ENCODE results near the gene ANO6.

The ANO6 gene

DNA sequence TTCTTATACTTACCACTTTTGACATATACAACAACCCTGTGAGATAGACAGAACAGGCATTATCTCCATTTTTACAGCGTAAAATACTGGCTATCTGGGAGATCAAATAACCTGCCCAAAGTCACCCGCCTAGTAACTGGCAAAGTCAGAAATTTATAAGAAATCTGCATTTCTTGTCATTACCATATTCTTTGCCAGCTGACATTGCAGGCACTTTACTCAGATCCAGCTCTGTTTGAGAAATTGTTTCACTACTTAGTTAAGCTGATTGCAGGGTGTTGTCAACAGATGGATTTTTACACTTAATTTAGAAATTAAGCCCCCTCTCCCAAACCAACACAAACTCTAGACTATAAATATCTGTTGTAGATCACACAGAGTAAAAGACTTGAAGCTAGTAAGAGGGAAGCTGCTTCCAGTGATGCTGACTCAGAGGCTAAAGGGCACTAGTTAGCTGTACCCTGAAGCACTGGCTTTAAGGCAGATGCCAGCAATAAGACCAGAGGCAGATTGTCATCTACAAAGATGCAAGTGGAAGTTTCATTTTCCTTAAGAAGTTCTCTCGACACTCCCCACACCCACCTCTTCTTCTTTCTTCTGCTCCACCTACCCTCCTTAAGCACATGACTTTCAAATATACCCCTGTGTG lies 153.1 kb downstream of the ANO6 start:
- Histone ChIP-seq H2AFZ (ENCODE audit: low read length) (no peak overlapping the region), H3F3A (ENCODE audit: insufficient read depth, low read length) (no peaks in the 10 kb centered on the region), H3K27me3 (replicated peaks; ENCODE audit: insufficient read depth, low read length) (no peaks in the 10 kb centered on the region), H3K36me3 (replicated peaks; ENCODE audit: insufficient read depth, low read length) (no peaks in the 10 kb centered on the region), H4K20me1 (ENCODE audit: insufficient read depth, low read length) (no peaks in the 10 kb centered on the region), H3K9me3 (replicated peaks; ENCODE audit: insufficient read depth, low read length) (no peaks in the 10 kb centered on the region), H3K79me2 (ENCODE audit: low read length) (no peaks in the 10 kb centered on the region), H3K9ac (ENCODE audit: low read length) (no peak overlapping the region), H3K4me2 (ENCODE audit: low read depth, low read length) (no peak overlapping the region), H3K4me1 (ENCODE audit: low read length) (no peaks in the 10 kb centered on the region), H3K27ac (ENCODE audit: low read length) (no peak overlapping the region), H3K9me2 (replicated peaks; ENCODE audit: insufficient read depth, low read length) (no peaks in the 10 kb centered on the region), H3K4me3 (ENCODE audit: low read length) (no peak overlapping the region)
- no peak for TF ChIP-seq EZH2phosphoT487 (IDR thresholded peaks at IDR 0.05; ENCODE audit: low read length)
- TF ChIP-seq, protein P1, sequence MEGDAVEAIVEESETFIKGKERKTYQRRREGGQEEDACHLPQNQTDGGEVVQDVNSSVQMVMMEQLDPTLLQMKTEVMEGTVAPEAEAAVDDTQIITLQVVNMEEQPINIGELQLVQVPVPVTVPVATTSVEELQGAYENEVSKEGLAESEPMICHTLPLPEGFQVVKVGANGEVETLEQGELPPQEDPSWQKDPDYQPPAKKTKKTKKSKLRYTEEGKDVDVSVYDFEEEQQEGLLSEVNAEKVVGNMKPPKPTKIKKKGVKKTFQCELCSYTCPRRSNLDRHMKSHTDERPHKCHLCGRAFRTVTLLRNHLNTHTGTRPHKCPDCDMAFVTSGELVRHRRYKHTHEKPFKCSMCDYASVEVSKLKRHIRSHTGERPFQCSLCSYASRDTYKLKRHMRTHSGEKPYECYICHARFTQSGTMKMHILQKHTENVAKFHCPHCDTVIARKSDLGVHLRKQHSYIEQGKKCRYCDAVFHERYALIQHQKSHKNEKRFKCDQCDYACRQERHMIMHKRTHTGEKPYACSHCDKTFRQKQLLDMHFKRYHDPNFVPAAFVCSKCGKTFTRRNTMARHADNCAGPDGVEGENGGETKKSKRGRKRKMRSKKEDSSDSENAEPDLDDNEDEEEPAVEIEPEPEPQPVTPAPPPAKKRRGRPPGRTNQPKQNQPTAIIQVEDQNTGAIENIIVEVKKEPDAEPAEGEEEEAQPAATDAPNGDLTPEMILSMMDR (IDR thresholded peaks at IDR 0.05; ENCODE audit: low read length) = no peak
- no peak for TF ChIP-seq EZH2 (optimal IDR thresholded peaks at IDR 0.05; ENCODE audit: low read depth, low read length)
- peak; percentile 16 for DNase-seq

DNA sequence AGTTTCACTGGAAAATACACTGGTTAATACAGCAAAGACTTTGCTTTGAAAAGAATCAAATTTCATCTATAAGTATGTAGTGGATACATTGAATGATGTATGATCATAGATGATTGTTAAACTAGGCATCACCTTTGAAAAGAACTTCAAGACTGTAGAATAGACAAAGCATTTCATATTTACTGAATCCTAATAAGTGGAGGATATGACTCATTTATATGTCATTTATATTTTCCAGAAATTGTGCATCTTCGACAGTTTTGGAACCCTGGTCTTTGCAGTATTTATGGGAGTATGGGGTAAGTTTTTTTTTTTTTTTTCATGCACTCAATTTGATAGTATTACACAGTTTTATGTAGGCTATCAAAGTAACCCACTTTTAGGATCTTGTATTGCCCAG lies 161.9 kb downstream of the ANO6 start:
- Histone ChIP-seq H3K9me3 (replicated peaks; ENCODE audit: insufficient read depth, low read length) (no peaks in the 10 kb centered on the region), H4K20me1 (ENCODE audit: insufficient read depth, low read length) (no peaks in the 10 kb centered on the region), H3K9me2 (replicated peaks; ENCODE audit: insufficient read depth, low read length) (no peaks in the 10 kb centered on the region), H3K4me2 (ENCODE audit: low read depth, low read length) (no peak overlapping the region), H3K27ac (ENCODE audit: low read length) (no peak overlapping the region), H3K9ac (ENCODE audit: low read length) (no peak overlapping the region), H2AFZ (ENCODE audit: low read length) (no peak overlapping the region), H3K79me2 (ENCODE audit: low read length) (no peaks in the 10 kb centered on the region), H3F3A (ENCODE audit: insufficient read depth, low read length) (no peaks in the 10 kb centered on the region), H3K36me3 (replicated peaks; ENCODE audit: insufficient read depth, low read length) (no peaks in the 10 kb centered on the region), H3K4me1 (ENCODE audit: low read length) (no peaks in the 10 kb centered on the region), H3K4me3 (ENCODE audit: low read length) (no peak overlapping the region), H3K27me3 (replicated peaks; ENCODE audit: insufficient read depth, low read length) (no peaks in the 10 kb centered on the region)
- TF ChIP-seq EZH2phosphoT487 (IDR thresholded peaks at IDR 0.05; ENCODE audit: low read length) = no peak
- no peak for TF ChIP-seq EZH2 (optimal IDR thresholded peaks at IDR 0.05; ENCODE audit: low read depth, low read length)
- TF ChIP-seq, protein P1 (IDR thresholded peaks at IDR 0.05; ENCODE audit: low read length) = no peak
- no peak for DNase-seq

DNA sequence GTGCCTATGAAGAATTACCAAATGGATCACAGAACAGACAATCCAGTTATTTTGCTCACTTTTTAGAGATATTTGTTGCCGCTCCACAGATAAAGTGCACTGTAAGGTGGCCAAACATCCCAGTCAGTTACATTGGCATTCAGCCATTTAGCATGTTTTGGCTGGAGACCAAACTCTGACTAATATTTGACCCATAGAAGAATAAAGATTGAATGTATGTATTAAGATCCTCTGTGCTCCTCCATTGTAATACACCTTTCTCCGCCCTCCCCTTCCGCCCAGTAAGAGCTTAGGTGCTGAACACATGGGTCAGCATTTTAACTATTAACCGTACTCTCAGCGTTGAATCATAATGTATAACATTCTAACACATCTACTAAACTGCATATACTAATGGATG lies 163.4 kb downstream of the ANO6 start:
- no peak overlapping the region for H3K9ac ChIP-seq (ENCODE audit: low read length)
- H3K36me3 ChIP-seq (replicated peaks; ENCODE audit: insufficient read depth, low read length) = no peaks in the 10 kb centered on the region; the same call in 1 of the 2 replicates
- TF ChIP-seq EZH2phosphoT487 (IDR thresholded peaks at IDR 0.05; ENCODE audit: low read length) (no peak), EZH2 (optimal IDR thresholded peaks at IDR 0.05; ENCODE audit: low read depth, low read length) (no peak)
- TF ChIP-seq, protein P1 (IDR thresholded peaks at IDR 0.05; ENCODE audit: low read length) = no peak
- no peak overlapping the region for H3K4me2 ChIP-seq (ENCODE audit: low read depth, low read length)
- H3K79me2 ChIP-seq (ENCODE audit: low read length) = no peaks in the 10 kb centered on the region
- H3F3A ChIP-seq (ENCODE audit: insufficient read depth, low read length) = no peaks in the 10 kb centered on the region
- H3K27me3 ChIP-seq (replicated peaks; ENCODE audit: insufficient read depth, low read length) = no peaks in the 10 kb centered on the region
- no peak overlapping the region for H3K4me3 ChIP-seq (ENCODE audit: low read length)
- H3K27ac ChIP-seq (ENCODE audit: low read length) = no peak overlapping the region
- no peaks in the 10 kb centered on the region for H3K9me3 ChIP-seq (replicated peaks; ENCODE audit: insufficient read depth, low read length)
- H2AFZ ChIP-seq (ENCODE audit: low read length) = no peak overlapping the region
- H3K4me1 ChIP-seq (ENCODE audit: low read length) = no peaks in the 10 kb centered on the region
- no peak for DNase-seq
- H4K20me1 ChIP-seq (ENCODE audit: insufficient read depth, low read length) = no peaks in the 10 kb centered on the region
- no peaks in the 10 kb centered on the region for H3K9me2 ChIP-seq (replicated peaks; ENCODE audit: insufficient read depth, low read length)
